Measurements from ENCODE around the gene LAMB4.

The LAMB4 gene

GRCh38 chr7:108017776-108018151, 112.4 kb downstream of the LAMB4 start:
- TF ChIP-seq EZH2phosphoT487 (IDR thresholded peaks at IDR 0.05; ENCODE audit: borderline replicate concordance, low read length), result no peak
- TF ChIP-seq, protein P1, sequence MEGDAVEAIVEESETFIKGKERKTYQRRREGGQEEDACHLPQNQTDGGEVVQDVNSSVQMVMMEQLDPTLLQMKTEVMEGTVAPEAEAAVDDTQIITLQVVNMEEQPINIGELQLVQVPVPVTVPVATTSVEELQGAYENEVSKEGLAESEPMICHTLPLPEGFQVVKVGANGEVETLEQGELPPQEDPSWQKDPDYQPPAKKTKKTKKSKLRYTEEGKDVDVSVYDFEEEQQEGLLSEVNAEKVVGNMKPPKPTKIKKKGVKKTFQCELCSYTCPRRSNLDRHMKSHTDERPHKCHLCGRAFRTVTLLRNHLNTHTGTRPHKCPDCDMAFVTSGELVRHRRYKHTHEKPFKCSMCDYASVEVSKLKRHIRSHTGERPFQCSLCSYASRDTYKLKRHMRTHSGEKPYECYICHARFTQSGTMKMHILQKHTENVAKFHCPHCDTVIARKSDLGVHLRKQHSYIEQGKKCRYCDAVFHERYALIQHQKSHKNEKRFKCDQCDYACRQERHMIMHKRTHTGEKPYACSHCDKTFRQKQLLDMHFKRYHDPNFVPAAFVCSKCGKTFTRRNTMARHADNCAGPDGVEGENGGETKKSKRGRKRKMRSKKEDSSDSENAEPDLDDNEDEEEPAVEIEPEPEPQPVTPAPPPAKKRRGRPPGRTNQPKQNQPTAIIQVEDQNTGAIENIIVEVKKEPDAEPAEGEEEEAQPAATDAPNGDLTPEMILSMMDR (IDR thresholded peaks at IDR 0.05; ENCODE audit: low read depth, low read length, poor library complexity, severe bottlenecking), result no peak
- no peak overlapping the region for H3K4me2 ChIP-seq (ENCODE audit: low read length)
- no peak overlapping the region for H3K27ac ChIP-seq (ENCODE audit: low read depth, low read length)
- H3K27me3 ChIP-seq (ENCODE audit: control insufficient read depth, low read length), result no peaks in the 10 kb centered on the region
- H3K4me1 ChIP-seq (ENCODE audit: control insufficient read depth, low read length), result no peaks in the 10 kb centered on the region
- H4K20me1 ChIP-seq (ENCODE audit: control insufficient read depth, insufficient read depth, low read depth, low read length), result no peaks in the 10 kb centered on the region
- H3K4me3 ChIP-seq (ENCODE audit: low read length), result no peak overlapping the region
- H3K79me2 ChIP-seq (ENCODE audit: control insufficient read depth, low read length), result no peaks in the 10 kb centered on the region
- no peaks in the 10 kb centered on the region for H3K9me2 ChIP-seq (replicated peaks; ENCODE audit: control insufficient read depth, low read length)
- no peaks in the 10 kb centered on the region for H3K36me3 ChIP-seq (ENCODE audit: control insufficient read depth, low read length)
- no peaks in the 10 kb centered on the region for H3F3A ChIP-seq (ENCODE audit: control insufficient read depth, insufficient read depth)
- H3K9me3 ChIP-seq (ENCODE audit: control insufficient read depth, insufficient read depth, low read length), result no peaks in the 10 kb centered on the region

- H3K27ac ChIP-seq (ENCODE audit: low read depth, low read length), result no peak overlapping the region
- H3K4me1 ChIP-seq (ENCODE audit: control insufficient read depth, low read length), result no peaks in the 10 kb centered on the region
- no peaks in the 10 kb centered on the region for H3K9me2 ChIP-seq (replicated peaks; ENCODE audit: control insufficient read depth, low read length)
- H3K27me3 ChIP-seq (ENCODE audit: control insufficient read depth, low read length), result no peaks in the 10 kb centered on the region
- H4K20me1 ChIP-seq (ENCODE audit: control insufficient read depth, insufficient read depth, low read depth, low read length), result no peaks in the 10 kb centered on the region
- no peaks in the 10 kb centered on the region for H3K36me3 ChIP-seq (ENCODE audit: control insufficient read depth, low read length)
- no peaks in the 10 kb centered on the region for H3K79me2 ChIP-seq (ENCODE audit: control insufficient read depth, low read length)
- no peak overlapping the region for H3K4me3 ChIP-seq (ENCODE audit: low read length)
- H3F3A ChIP-seq (ENCODE audit: control insufficient read depth, insufficient read depth), result no peaks in the 10 kb centered on the region
- no peaks in the 10 kb centered on the region for H3K9me3 ChIP-seq (ENCODE audit: control insufficient read depth, insufficient read depth, low read length)
- no peak for TF ChIP-seq EZH2phosphoT487 (IDR thresholded peaks at IDR 0.05; ENCODE audit: borderline replicate concordance, low read length)
- TF ChIP-seq, protein P1 (IDR thresholded peaks at IDR 0.05; ENCODE audit: low read depth, low read length, poor library complexity, severe bottlenecking), result peak; percentile 56
- no peak overlapping the region for H3K4me2 ChIP-seq (ENCODE audit: low read length)
Observed at GRCh38 chr7:108016841-108017775, 113.1 kb downstream of the LAMB4 start.

DNA sequence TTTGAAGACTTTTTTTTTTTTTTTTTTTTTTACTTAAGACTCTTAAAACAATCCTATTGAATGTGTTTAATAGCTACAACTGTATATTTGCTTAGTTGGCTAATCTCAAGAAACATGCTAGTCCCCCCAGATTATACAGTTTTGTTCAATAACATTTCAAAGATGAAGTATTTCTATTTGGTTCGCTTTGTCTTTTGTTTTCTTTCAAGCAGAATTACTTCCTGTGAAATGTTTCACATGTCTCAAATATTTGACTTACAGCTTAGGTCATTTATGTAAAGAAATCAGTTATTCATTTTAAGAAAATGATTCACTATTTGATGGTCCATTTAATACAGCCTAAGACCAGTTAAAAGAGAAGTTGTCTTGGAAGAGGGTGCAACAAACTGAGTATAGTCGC, 114.4 kb downstream of the LAMB4 start:
- H4K20me1 ChIP-seq (ENCODE audit: control insufficient read depth, insufficient read depth, low read depth, low read length), result no peaks in the 10 kb centered on the region
- H3K9me2 ChIP-seq (replicated peaks; ENCODE audit: control insufficient read depth, low read length), result no peaks in the 10 kb centered on the region
- no peaks in the 10 kb centered on the region for H3K36me3 ChIP-seq (ENCODE audit: control insufficient read depth, low read length)
- no peak overlapping the region for H3K27ac ChIP-seq (ENCODE audit: low read depth, low read length)
- H3K9me3 ChIP-seq (ENCODE audit: control insufficient read depth, insufficient read depth, low read length), result no peaks in the 10 kb centered on the region
- H3K79me2 ChIP-seq (ENCODE audit: control insufficient read depth, low read length), result no peaks in the 10 kb centered on the region
- no peaks in the 10 kb centered on the region for H3F3A ChIP-seq (ENCODE audit: control insufficient read depth, insufficient read depth)
- no peak for TF ChIP-seq EZH2phosphoT487 (IDR thresholded peaks at IDR 0.05; ENCODE audit: borderline replicate concordance, low read length)
- TF ChIP-seq, protein P1 (IDR thresholded peaks at IDR 0.05; ENCODE audit: low read depth, low read length, poor library complexity, severe bottlenecking), result no peak
- H3K4me1 ChIP-seq (ENCODE audit: control insufficient read depth, low read length), result no peaks in the 10 kb centered on the region
- H3K4me2 ChIP-seq (ENCODE audit: low read length), result no peak overlapping the region
- no peaks in the 10 kb centered on the region for H3K27me3 ChIP-seq (ENCODE audit: control insufficient read depth, low read length)
- H3K4me3 ChIP-seq (ENCODE audit: low read length), result no peak overlapping the region
